ENCODE results near the gene AGAP2.
"Not testable (repeated sequence)": the region's sequence is repeated elsewhere in the genome, so short reads cannot be mapped to it uniquely, and the experiment has no call there.

Gene AGAP2

GRCh38 chr12:57738661-57739237 is at the start of gene AGAP2:
Gene AGAP2 (minus strand): TSS chr12:57738742. CDS start chr12:57738246, 496 bp downstream.
- no peak for DNase-seq

GRCh38 chr12:57783861-57784260 is 45.3 kb upstream of the AGAP2 start:
- DNase-seq: no peak

GRCh38 chr12:57783466-57783801 is 44.9 kb upstream of the AGAP2 start:
- DNase-seq: no peak

- peak; percentile 69 for DNase-seq
Observed at GRCh38 chr12:57782608-57783465, 44.3 kb upstream of the AGAP2 start, which contains the start of gene TSFM. Gene TSFM (plus strand): TSS chr12:57782787. CDS start chr12:57782802, 15 bp downstream.

- no peak for DNase-seq
Observed at GRCh38 chr12:57782243-57782607, 43.7 kb upstream of the AGAP2 start.

- DNase-seq: no peak
Observed at GRCh38 chr12:57781801-57782200, 43.3 kb upstream of the AGAP2 start.

- DNase-seq: no peak
Observed at GRCh38 chr12:57781244-57781643, 42.7 kb upstream of the AGAP2 start.

GRCh38 chr12:57780284-57780897 is 41.8 kb upstream of the AGAP2 start:
- DNase-seq: no peak

- DNase-seq: no peak
Observed at GRCh38 chr12:57779736-57780135, 41.2 kb upstream of the AGAP2 start.

- DNase-seq: no peak
Observed at GRCh38 chr12:57777911-57778310, 39.4 kb upstream of the AGAP2 start.

GRCh38 chr12:57777367-57777766 is 38.8 kb upstream of the AGAP2 start:
- no peak for DNase-seq

GRCh38 chr12:57776247-57776587 is 37.7 kb upstream of the AGAP2 start:
- DNase-seq: no peak

- no peak for DNase-seq
Observed at GRCh38 chr12:57775563-57776246, 37.2 kb upstream of the AGAP2 start.

- no peak for DNase-seq
Observed at GRCh38 chr12:57775044-57775443, 36.5 kb upstream of the AGAP2 start.

- not testable (repeated sequence) for DNase-seq
Observed at GRCh38 chr12:57774634-57775033, 36.1 kb upstream of the AGAP2 start.

GRCh38 chr12:57772429-57773322 is 34.1 kb upstream of the AGAP2 start, which contains the start of gene EEF1AKMT3:
Gene EEF1AKMT3 (plus strand): TSS chr12:57772614. CDS start chr12:57772725, 111 bp downstream.
- DNase-seq: no peak

GRCh38 chr12:57771873-57772428 is 33.4 kb upstream of the AGAP2 start, which contains the start of gene METTL1:
Gene METTL1 (minus strand): TSS chr12:57772105. CDS start chr12:57772083, 22 bp downstream.
- DNase-seq: peak; percentile 84

- DNase-seq: no peak
Observed at GRCh38 chr12:57771236-57771872, 32.8 kb upstream of the AGAP2 start.

GRCh38 chr12:57770734-57771133 is 32.2 kb upstream of the AGAP2 start:
- DNase-seq: no peak

GRCh38 chr12:57769594-57769993 is 31.1 kb upstream of the AGAP2 start:
- DNase-seq: no peak

GRCh38 chr12:57767876-57768275 is 29.3 kb upstream of the AGAP2 start:
- DNase-seq: no peak

Measured in NCI-H1417 treated with DMSO at 0.1 percent for 48 hours (cell line).